Stomach (tissue), 9 donors: ENCODE measurements around the gene HAPLN1. TPM values are rescaled to one million over a fixed set of nuclear protein-coding genes. Genes with fewer than 3 reads are reported as not detected.
A peak's percentile ranks its signal among the peaks of the same experiment; 100 is the strongest.

Experiments used
- DNase-seq, 2 donors: peaks; one replicate each; pipeline versions ENCODE4 v3.0.0 to v3.0.0-alpha.2; 2013 to 2019
- H3K27ac ChIP-seq, 5 donors: fragments of 200-600 bp in 4 of 5; sonication (generic) in 4 of 5; one replicate each; pipeline ENCODE4 v1.5.1; 2013 to 2019; ENCODE audit warnings: mild to moderate bottlenecking in 1 of 5, moderate library complexity in 1 of 5
- H3K27me3 ChIP-seq, 3 donors: fragments of 200-600 bp; sonication (generic); one replicate each; pipeline ENCODE4 v1.5.1; 2017 to 2019; ENCODE audit warnings: mixed run types in 1 of 3
- H3K36me3 ChIP-seq, 4 donors: fragments of 200-600 bp; sonication (generic); 1 replicate in 3 of 4; 2 replicates in 1 of 4; pipeline ENCODE4 v1.5.1; 2016 to 2019
- H3K4me1 ChIP-seq, 4 donors: fragments of 200-600 bp; sonication (generic); one replicate each; pipeline ENCODE4 v1.5.1; 2016 to 2019
- H3K4me3 ChIP-seq, 4 donors: fragments of 200-600 bp; sonication (generic) in 3 of 4; one replicate each; pipeline ENCODE4 v1.5.1; 2016 to 2019; ENCODE audit warnings: mild to moderate bottlenecking in 1 of 4
- H3K9me3 ChIP-seq, 4 donors: fragments of 200-600 bp; sonication (generic); one replicate each; pipeline ENCODE4 v1.5.1; 2016 to 2019
- CTCF ChIP-seq, 7 experiments: fragments of 450-650 bp in 4 of 7; fragments of 200-600 bp in 3 of 7; sonication (generic) in 3 of 7; IDR thresholded peaks; one replicate each; pipeline ENCODE4 v1.5.1; 2016 to 2019; ENCODE audit warnings: antibody characterized with exemption in 7 of 7, control low read depth in 2 of 7, mild to moderate bottlenecking in 1 of 7
- EP300 ChIP-seq: sonication (generic); formaldehyde crosslinking; IDR thresholded peaks from one replicate; pipeline ENCODE4 v1.6.1; 2017; ENCODE audit warnings: antibody characterized with exemption
- POLR2A ChIP-seq, 4 donors: fragments of 450-650 bp; IDR thresholded peaks; one replicate each; pipeline ENCODE4 v1.6.1; 2016; ENCODE audit warnings: antibody characterized with exemption in 4 of 4, control low read depth in 2 of 4, mild to moderate bottlenecking in 1 of 4, moderate library complexity in 1 of 4
- POLR2AphosphoS5 ChIP-seq, 3 donors: sonication (generic); formaldehyde crosslinking; IDR thresholded peaks; one replicate each; pipeline ENCODE4 v1.6.1; 2016; ENCODE audit warnings: antibody characterized with exemption in 3 of 3
- WGBS, 5 donors: extraction: QIAGEN DNeasy Blood & Tissue Kit in 3 of 5; methylation state at CpG; one replicate each; pipeline versions ENCODE4 v1.1.5 to v1.1.7; 2013 to 2018; 5-methylcytosine and 5-hydroxymethylcytosine counted together
- intact Hi-C: fragments of 100-400 bp; cut with DNase I; formaldehyde crosslinking; loops from one replicate; pipeline ENCODE4 v1.15.1; 2023; ENCODE audit warnings: low total_unique reads
- polyA plus RNA-seq, 3 donors: library from polyadenylated mRNA; stranded (reverse); fragments of 200-250 nt; gene quantifications; one replicate each; pipeline ENCODE4 v1.2.3, GENCODE V29; 2013
- total RNA-seq, 5 donors: library from RNA; depleted of rRNA; stranded (reverse); fragments of >200 nt; gene quantifications; one replicate each; pipeline versions ENCODE4 v1.1.0 to v1.2.3, GENCODE V29; 2014 to 2016
- donor health status: healthy with polysubstance abuse.
- donor health status: Bipolar disorder and iron deficiency.
- donor health status: healthy.

HAPLN1 gene
- total and polyA plus RNA-seq, 8 donors = 0.08 to 15.2 (median 1.4) TPM; not detected in 1

- 43 to 57% (median 51%) methylated on average over 4 of the region's 4 CpGs for WGBS, 5 donors
- intact Hi-C loops = no loop called here
Measured at GRCh38 chr5:83760579-83760978, 39.9 kb upstream of the HAPLN1 start.

GRCh38 chr5:83752700-83753099, 32.0 kb upstream of the HAPLN1 start:
- Histone ChIP-seq H3K4me3 (no peak overlapping the region), H3K4me1 (no peaks in the 10 kb centered on the region), H3K9me3 (peaks cover 0 to 11% (median 9%) of the 10 kb centered on the region in 4 donors), H3K27me3 (no peaks in the 10 kb centered on the region), H3K36me3 (no peaks in the 10 kb centered on the region), H3K27ac (no peak overlapping the region)
- 83 to 89% (median 87%) methylated on average over 1 of the region's 1 CpG for WGBS, 5 donors
- intact Hi-C loops = no loop called here
- DNase-seq = no peak
- TF ChIP-seq POLR2AphosphoS5 (IDR thresholded peaks at IDR 0.05) = no peak
- no peak for TF ChIP-seq CTCF (IDR thresholded peaks at IDR 0.05)
- TF ChIP-seq EP300 = no peak
- TF ChIP-seq POLR2A (IDR thresholded peaks at IDR 0.05) = no peak

More at GRCh38 chr5:83760579-83760978, 39.9 kb upstream of the HAPLN1 start:
- Histone ChIP-seq H3K9me3 (no peaks in the 10 kb centered on the region), H3K27me3 (no peaks in the 10 kb centered on the region), H3K4me1 (peaks cover 0 to 15% (median 3%) of the 10 kb centered on the region in 4 donors), H3K4me3 (no peak overlapping the region), H3K27ac (no peak overlapping the region), H3K36me3 (no peaks in the 10 kb centered on the region)
- DNase-seq = no peak
- TF ChIP-seq POLR2A (IDR thresholded peaks at IDR 0.05) (no peak), EP300 (no peak), POLR2AphosphoS5 (IDR thresholded peaks at IDR 0.05) (no peak), CTCF (IDR thresholded peaks at IDR 0.05) (no peak)

- Histone ChIP-seq H3K4me1 (no peaks in the 10 kb centered on the region), H3K27me3 (no peaks in the 10 kb centered on the region), H3K36me3 (no peaks in the 10 kb centered on the region), H3K9me3 (peaks cover 0 to 11% (median 9%) of the 10 kb centered on the region in 4 donors), H3K4me3 (no peak overlapping the region), H3K27ac (no peak overlapping the region)
- DNase-seq = no peak
- TF ChIP-seq EP300 (no peak), POLR2A (IDR thresholded peaks at IDR 0.05) (no peak), CTCF (IDR thresholded peaks at IDR 0.05) (no peak), POLR2AphosphoS5 (IDR thresholded peaks at IDR 0.05) (no peak)
- intact Hi-C loops = no loop called here
- WGBS, 5 donors = 0 to 52% (median 5%) methylated on average over 1 of the region's 1 CpG
Measured at GRCh38 chr5:83751201-83751600, 30.5 kb upstream of the HAPLN1 start.

DNA sequence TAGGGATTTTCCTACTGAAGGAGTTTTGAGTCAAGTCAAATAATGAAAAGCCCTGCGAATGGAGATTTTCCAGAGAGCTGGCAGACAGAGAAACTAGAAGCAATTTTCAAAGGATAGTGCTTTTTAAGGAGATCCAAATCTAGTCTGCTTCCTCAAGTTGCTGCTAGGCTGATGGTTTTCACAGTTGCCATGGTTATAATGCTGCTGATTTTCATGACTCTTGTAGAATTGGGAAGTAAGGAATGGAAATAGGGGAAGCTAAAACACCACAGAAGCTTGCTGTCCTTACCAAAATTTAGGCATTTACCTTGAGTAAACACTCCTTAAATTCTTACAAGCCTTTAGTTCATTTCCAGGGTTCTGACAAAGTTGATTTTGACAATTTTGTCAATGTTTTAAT, 30.1 kb upstream of the HAPLN1 start:
- no peak overlapping the region for H3K4me3 ChIP-seq
- 71 to 95% (median 89%) methylated on average over 1 of the region's 1 CpG for WGBS, 5 donors
- no peaks in the 10 kb centered on the region for H3K4me1 ChIP-seq
- peak in 1 of 2 donors; percentile 15 for DNase-seq
- peaks cover 0 to 11% (median 9%) of the 10 kb centered on the region in 4 donors for H3K9me3 ChIP-seq
- no peaks in the 10 kb centered on the region for H3K36me3 ChIP-seq
- H3K27me3 ChIP-seq = no peaks in the 10 kb centered on the region
- TF ChIP-seq CTCF (IDR thresholded peaks at IDR 0.05) (no peak), POLR2A (IDR thresholded peaks at IDR 0.05) (no peak), EP300 (no peak), POLR2AphosphoS5 (IDR thresholded peaks at IDR 0.05) (no peak)
- intact Hi-C loops = no loop called here
- no peak overlapping the region for H3K27ac ChIP-seq
